Ovary (tissue), 9 donors: ENCODE measurements around the gene SLC39A11. TPM values are rescaled to one million over a fixed set of nuclear protein-coding genes. Genes with fewer than 3 reads are reported as not detected.
"Not testable (repeated sequence)": the region's sequence is repeated elsewhere in the genome, so short reads cannot be mapped to it uniquely, and the experiment has no call there.

ENCODE experiments used
- DNase-seq, 5 donors: peaks; one replicate each; pipeline ENCODE4 v3.0.0-alpha.2; 2019 to 2020
- H3K27ac ChIP-seq, 2 donors: fragments of 200-600 bp; one replicate each; pipeline versions ENCODE4 v1.5.1 to v1.8.0; 2019 to 2022
- H3K27me3 ChIP-seq: fragments of 200-600 bp; one replicate; pipeline ENCODE4 v1.8.0; 2022
- H3K36me3 ChIP-seq: fragments of 200-600 bp; sonication (generic); one replicate; pipeline ENCODE4 v1.5.1; 2019
- H3K4me1 ChIP-seq: one replicate; pipeline ENCODE4 v1.8.1; 2013; ENCODE audit warnings: mild to moderate bottlenecking, moderate library complexity; ENCODE audit not compliant: insufficient read depth
- H3K4me3 ChIP-seq: fragments of 200-600 bp; sonication (generic); one replicate; pipeline ENCODE4 v1.5.1; 2017
- H3K9me3 ChIP-seq, 2 donors: fragments of 200-600 bp in 1 of 2; sonication (generic) in 1 of 2; one replicate each; pipeline versions ENCODE4 v1.5.1 to v1.8.1; 2013 to 2019; ENCODE audit warnings: mild to moderate bottlenecking in 1 of 2, moderate library complexity in 1 of 2
- CTCF ChIP-seq, 3 donors: fragments of 450-650 bp in 2 of 3; fragments of 200-600 bp in 1 of 3; IDR thresholded peaks; one replicate each; pipeline versions ENCODE4 v1.5.1 to v1.8.0; 2016 to 2022; ENCODE audit warnings: antibody characterized with exemption in 3 of 3, mild to moderate bottlenecking in 1 of 3
- EP300 ChIP-seq: sonication (generic); formaldehyde crosslinking; IDR thresholded peaks from one replicate; pipeline ENCODE4 v1.6.1; 2017; ENCODE audit warnings: antibody characterized with exemption
- POLR2A ChIP-seq: fragments of 450-650 bp; IDR thresholded peaks from one replicate; pipeline ENCODE4 v1.6.1; 2017; ENCODE audit warnings: antibody characterized with exemption, mild to moderate bottlenecking, moderate library complexity
- WGBS, 3 donors: extraction: QIAGEN DNeasy Blood & Tissue Kit in 1 of 3; methylation state at CpG; one replicate each; pipeline versions ENCODE4 v1.1.5 to v1.1.7; 2013 to 2017; 5-methylcytosine and 5-hydroxymethylcytosine counted together
- intact Hi-C, 4 donors: fragments of 100-400 bp; cut with DNase I; formaldehyde crosslinking; loops; one replicate each; pipeline versions ENCODE4 v1.11.0 to v1.15.1; 2022 to 2023
- polyA plus RNA-seq, 2 donors: library from polyadenylated mRNA; stranded (reverse); fragments of 200-250 nt in 1 of 2; fragments of 350-450 nt in 1 of 2; fragmentation: Illumina TruSeq in 1 of 2; extraction: RNeasy Lipid Tissue Mini Kit (QIAGEN cat#74804) in 1 of 2; gene quantifications; one replicate each; pipeline ENCODE4 v1.2.3, GENCODE V29; 2013 to 2014
- total RNA-seq, 7 donors: library from RNA; depleted of rRNA in 2 of 7; stranded (reverse); fragments of >200 nt in 2 of 7; fragmentation: NEBNext Ultra II Directional in 3 of 7; extraction: Animal tissue kit (Norgen Biotek cat#: 25700) in 3 of 7; gene quantifications; one replicate each; pipeline versions ENCODE4 v1.1.0 to v1.2.4, GENCODE V29; 2016 to 2023
- donor health status: DM: no; HTN: no; CAD: no; lungs with moderate emphysema.
- donor health status: DM: no; HTN: no; CAD: no.
- donor health status: Bipolar disorder and iron deficiency.
- donor health status: DM: yes; HTN: yes; CAD: no.
- donor health status: DM: no; HTN: no; CAD: no.
- donor health status: DM: yes; HTN: yes; CAD: no.

The SLC39A11 gene
- total and polyA plus RNA-seq, 9 donors, result 4.0 to 21.2 (median 10.1) TPM

DNA sequence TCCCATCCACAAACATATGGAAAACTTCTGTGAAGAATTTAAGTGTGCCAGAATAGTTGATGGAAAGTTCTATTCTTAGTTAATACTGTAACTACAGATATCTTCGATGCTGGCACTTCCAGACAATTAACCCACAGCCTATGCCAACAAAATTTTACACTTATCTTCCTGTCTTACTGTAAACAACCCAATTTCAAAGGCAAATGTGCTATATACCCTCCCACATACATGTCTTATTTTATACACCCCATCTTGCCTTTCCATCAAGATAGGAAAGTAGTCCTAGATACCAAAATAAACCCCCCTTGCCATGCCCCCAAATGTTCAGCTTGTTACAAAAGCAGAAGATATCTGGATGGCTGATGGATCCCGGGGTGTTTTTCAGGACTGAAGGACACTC, 306.3 kb downstream of the SLC39A11 start:
- H3K4me1 ChIP-seq, result no peaks in the 10 kb centered on the region
- 38 to 55% (median 38%) methylated on average over 2 of the region's 2 CpGs for WGBS, 3 donors
- H3K27ac ChIP-seq, result no peak overlapping the region
- no peaks in the 10 kb centered on the region for H3K9me3 ChIP-seq
- no peaks in the 10 kb centered on the region for H3K36me3 ChIP-seq
- no peaks in the 10 kb centered on the region for H3K27me3 ChIP-seq
- TF ChIP-seq EP300, result no peak
- TF ChIP-seq POLR2A, result no peak
- no peak for TF ChIP-seq CTCF (IDR thresholded peaks at IDR 0.05)
- intact Hi-C loops, result no loop called here
- H3K4me3 ChIP-seq, result no peak overlapping the region
- no peak for DNase-seq

GRCh38 chr17:72782985-72783701, 309.3 kb downstream of the SLC39A11 start:
- no peak for DNase-seq
- intact Hi-C loops, result no loop called here
- Histone ChIP-seq H3K27ac (no peak overlapping the region), H3K9me3 (no peaks in the 10 kb centered on the region), H3K4me1 (no peaks in the 10 kb centered on the region), H3K36me3 (no peaks in the 10 kb centered on the region), H3K27me3 (no peaks in the 10 kb centered on the region), H3K4me3 (no peak overlapping the region)
- no peak for TF ChIP-seq EP300
- TF ChIP-seq POLR2A, result no peak
- no peak for TF ChIP-seq CTCF (IDR thresholded peaks at IDR 0.05)
- 87 to 90% (median 89%) methylated on average over 6 of the region's 6 CpGs for WGBS, 3 donors

DNA sequence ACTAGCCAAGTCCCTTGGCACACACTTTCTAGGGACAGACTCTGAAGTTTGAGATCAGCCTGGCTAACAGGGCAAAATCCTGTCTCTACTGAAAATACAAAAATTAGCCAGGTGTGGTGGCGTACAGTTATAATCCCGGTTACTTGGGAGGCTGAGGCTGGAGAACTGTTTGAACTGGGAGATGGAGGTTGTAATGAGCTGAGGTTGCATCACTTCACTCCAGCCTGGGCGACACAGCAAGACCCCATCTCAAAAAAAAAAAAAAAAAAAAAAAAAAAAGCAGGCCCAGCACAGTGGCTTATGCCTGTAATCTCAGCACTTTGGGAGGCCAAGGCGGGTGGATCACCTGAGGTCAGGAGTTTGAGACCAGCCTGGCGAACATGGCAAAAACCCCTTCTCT, 310.1 kb downstream of the SLC39A11 start:
- DNase-seq, H3K36me3 ChIP-seq, H3K9me3 ChIP-seq, intact Hi-C loops, H3K4me1 ChIP-seq, H3K27me3 ChIP-seq, H3K27ac ChIP-seq, H3K4me3 ChIP-seq: not testable (repeated sequence)
- 96 to 100% (median 97%) methylated on average over 5 of the region's 5 CpGs for WGBS, 3 donors

- no peaks in the 10 kb centered on the region for H3K36me3 ChIP-seq
- H3K27ac ChIP-seq, result no peak overlapping the region
- H3K27me3 ChIP-seq, result no peaks in the 10 kb centered on the region
- no peak for DNase-seq
- no peak for TF ChIP-seq EP300
- no peak for TF ChIP-seq POLR2A
- no peak for TF ChIP-seq CTCF (IDR thresholded peaks at IDR 0.05)
- H3K4me1 ChIP-seq, result no peaks in the 10 kb centered on the region
- 89 to 96% (median 91%) methylated on average over 14 of the region's 14 CpGs for WGBS, 3 donors
- intact Hi-C loops, result no loop called here
- no peaks in the 10 kb centered on the region for H3K9me3 ChIP-seq
- no peak overlapping the region for H3K4me3 ChIP-seq
Observed at GRCh38 chr17:72778169-72779151, 314.0 kb downstream of the SLC39A11 start.
